Limb (tissue), 2 donors: ENCODE data around the gene FGD2.

Experiments
- DNase-seq, 2 donors: peaks; one replicate each; pipeline ENCODE4 v3.0.0-alpha.2; 2016; ENCODE audit errors: extremely low spot score in 2 of 2

FGD2 gene

GRCh38 chr6:36970892-36971842, 34.3 kb upstream of the FGD2 start:
- DNase-seq, result no peak

- no peak for DNase-seq
These were observed 33.4 kb upstream of the FGD2 start for GRCh38 chr6:36971921-36972673.

- no peak for DNase-seq
These were observed 32.3 kb upstream of the FGD2 start for GRCh38 chr6:36973190-36973589.

- DNase-seq, result no peak
These were observed 31.8 kb upstream of the FGD2 start for GRCh38 chr6:36973647-36974046.

GRCh38 chr6:36975231-36976006, 30.0 kb upstream of the FGD2 start:
- no peak for DNase-seq

GRCh38 chr6:36976007-36976264, 29.5 kb upstream of the FGD2 start:
- no peak for DNase-seq

GRCh38 chr6:36976509-36976908, 28.9 kb upstream of the FGD2 start:
- DNase-seq, result no peak

GRCh38 chr6:36976931-36977330, 28.5 kb upstream of the FGD2 start:
- no peak for DNase-seq

- no peak for DNase-seq
These were observed 27.9 kb upstream of the FGD2 start for GRCh38 chr6:36977470-36977941.

GRCh38 chr6:36978421-36979346, 26.8 kb upstream of the FGD2 start:
- no peak for DNase-seq

GRCh38 chr6:36979347-36979742, 26.1 kb upstream of the FGD2 start:
- DNase-seq, result peak; percentile 53 to 67

- DNase-seq, result no peak
These were observed 25.3 kb upstream of the FGD2 start for GRCh38 chr6:36980129-36980528.

GRCh38 chr6:36980876-36981619, 24.4 kb upstream of the FGD2 start:
- DNase-seq, result no peak

GRCh38 chr6:36983538-36983937, 21.9 kb upstream of the FGD2 start:
- no peak for DNase-seq

GRCh38 chr6:36984581-36985416, 20.7 kb upstream of the FGD2 start:
- DNase-seq, result peak; percentile 41 to 75

- DNase-seq, result peak in 1 of 2 donors; percentile 50
These were observed 20.0 kb upstream of the FGD2 start for GRCh38 chr6:36985417-36985807.

- DNase-seq, result peak; percentile 92 to 96
These were observed 19.4 kb upstream of the FGD2 start, which contains the start of gene MTCH1 for GRCh38 chr6:36985808-36986703. MTCH1 (minus strand) TSS chr6:36986196; CDS start chr6:36986173, 23 bp downstream.

GRCh38 chr6:36986704-36987047, 18.8 kb upstream of the FGD2 start:
- no peak for DNase-seq
